ENCODE results near the gene MUC5B.

GRCh38 chr11:1228921-1229451 is 6.1 kb downstream of the MUC5B start:
- no peak for TF ChIP-seq CTCF (IDR thresholded peaks at IDR 0.05; ENCODE audit: low read depth, low read length, missing input control)
- TF ChIP-seq TAF1 (conservative IDR thresholded peaks at IDR 0.05) = no peak
- TF ChIP-seq GABPA (IDR thresholded peaks at IDR 0.05 in 1 of 2, conservative IDR thresholded peaks at IDR 0.05 in 1 of 2) = no peak
- TF ChIP-seq RXRA (IDR thresholded peaks at IDR 0.05) = no peak
- TF ChIP-seq, protein P1, sequence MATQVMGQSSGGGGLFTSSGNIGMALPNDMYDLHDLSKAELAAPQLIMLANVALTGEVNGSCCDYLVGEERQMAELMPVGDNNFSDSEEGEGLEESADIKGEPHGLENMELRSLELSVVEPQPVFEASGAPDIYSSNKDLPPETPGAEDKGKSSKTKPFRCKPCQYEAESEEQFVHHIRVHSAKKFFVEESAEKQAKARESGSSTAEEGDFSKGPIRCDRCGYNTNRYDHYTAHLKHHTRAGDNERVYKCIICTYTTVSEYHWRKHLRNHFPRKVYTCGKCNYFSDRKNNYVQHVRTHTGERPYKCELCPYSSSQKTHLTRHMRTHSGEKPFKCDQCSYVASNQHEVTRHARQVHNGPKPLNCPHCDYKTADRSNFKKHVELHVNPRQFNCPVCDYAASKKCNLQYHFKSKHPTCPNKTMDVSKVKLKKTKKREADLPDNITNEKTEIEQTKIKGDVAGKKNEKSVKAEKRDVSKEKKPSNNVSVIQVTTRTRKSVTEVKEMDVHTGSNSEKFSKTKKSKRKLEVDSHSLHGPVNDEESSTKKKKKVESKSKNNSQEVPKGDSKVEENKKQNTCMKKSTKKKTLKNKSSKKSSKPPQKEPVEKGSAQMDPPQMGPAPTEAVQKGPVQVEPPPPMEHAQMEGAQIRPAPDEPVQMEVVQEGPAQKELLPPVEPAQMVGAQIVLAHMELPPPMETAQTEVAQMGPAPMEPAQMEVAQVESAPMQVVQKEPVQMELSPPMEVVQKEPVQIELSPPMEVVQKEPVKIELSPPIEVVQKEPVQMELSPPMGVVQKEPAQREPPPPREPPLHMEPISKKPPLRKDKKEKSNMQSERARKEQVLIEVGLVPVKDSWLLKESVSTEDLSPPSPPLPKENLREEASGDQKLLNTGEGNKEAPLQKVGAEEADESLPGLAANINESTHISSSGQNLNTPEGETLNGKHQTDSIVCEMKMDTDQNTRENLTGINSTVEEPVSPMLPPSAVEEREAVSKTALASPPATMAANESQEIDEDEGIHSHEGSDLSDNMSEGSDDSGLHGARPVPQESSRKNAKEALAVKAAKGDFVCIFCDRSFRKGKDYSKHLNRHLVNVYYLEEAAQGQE (IDR thresholded peaks at IDR 0.05) = no peak
- no peak for TF ChIP-seq ZBTB33 (IDR thresholded peaks at IDR 0.05)
- TF ChIP-seq, protein P2, sequence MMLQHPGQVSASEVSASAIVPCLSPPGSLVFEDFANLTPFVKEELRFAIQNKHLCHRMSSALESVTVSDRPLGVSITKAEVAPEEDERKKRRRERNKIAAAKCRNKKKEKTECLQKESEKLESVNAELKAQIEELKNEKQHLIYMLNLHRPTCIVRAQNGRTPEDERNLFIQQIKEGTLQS (IDR thresholded peaks at IDR 0.05) = no peak
- no peak for TF ChIP-seq JUND (IDR thresholded peaks at IDR 0.05)
- TF ChIP-seq YY1 (IDR thresholded peaks at IDR 0.05) = no peak
- TF ChIP-seq SP1 (IDR thresholded peaks at IDR 0.05) = no peak

Data from liver (tissue), 3 donors.